ENCODE data around the gene MADCAM1.
A peak's percentile ranks its signal among the peaks of the same experiment; 100 is the strongest.

MADCAM1 gene

GRCh38 chr19:498511-498891 lies 2.2 kb downstream of the MADCAM1 start:
- 43% methylated on average over 14 of the region's 26 CpGs for WGBS
- no peak for DNase-seq

GRCh38 chr19:498977-499623 lies 2.8 kb downstream of the MADCAM1 start:
- H3K23ac ChIP-seq (ENCODE audit: low read length in 2 of 2): no peak overlapping the region
- H2BK5ac ChIP-seq (ENCODE audit: low read depth, low read length, poor library complexity, severe bottlenecking): no peak overlapping the region
- no peak overlapping the region for H3K4me3 ChIP-seq (ENCODE audit: insufficient read depth in 1 of 2, low read depth in 1 of 2, low read length in 2 of 2)
- no peak overlapping the region for H3K9ac ChIP-seq (ENCODE audit: low read length)
- H4K8ac ChIP-seq (ENCODE audit: low read length): no peak overlapping the region
- no peak overlapping the region for H3K18ac ChIP-seq (ENCODE audit: low read depth in 1 of 2, low read length in 2 of 2)
- H3K27me3 ChIP-seq (ENCODE audit: control insufficient read depth in 1 of 2, insufficient read depth in 1 of 2, low read length in 2 of 2): peaks cover 18 to 24% of the 10 kb centered on the region in 2 experiments
- H3K9me3 ChIP-seq (ENCODE audit: control insufficient read depth, low read length): no peaks in the 10 kb centered on the region
- H2BK15ac ChIP-seq (ENCODE audit: low read depth, poor library complexity, severe bottlenecking): no peak overlapping the region
- peaks cover 16% of the 10 kb centered on the region for H3K4me1 ChIP-seq (ENCODE audit: control insufficient read depth, insufficient read depth, low read depth, low read length)
- H2AK5ac ChIP-seq (ENCODE audit: low read length, severe bottlenecking): no peak overlapping the region
- no peak overlapping the region for H4K91ac ChIP-seq (ENCODE audit: low read length)
- H2AFZ ChIP-seq (ENCODE audit: low read depth, low read length): peak overlapping the region; percentile 62
- no peaks in the 10 kb centered on the region for H3K79me1 ChIP-seq (replicated peaks; ENCODE audit: low read length, poor library complexity, severe bottlenecking)
- H3K36me3 ChIP-seq (ENCODE audit: control insufficient read depth in 1 of 2, insufficient read depth in 2 of 2, low read depth in 1 of 2, low read length in 2 of 2): peaks cover 0 to 3% of the 10 kb centered on the region in 2 experiments
- peak overlapping the region in 1 of 2 experiments; percentile 1 for H2BK12ac ChIP-seq (ENCODE audit: low read length in 2 of 2)
- no peak overlapping the region for H3K4me2 ChIP-seq (ENCODE audit: low read length, poor library complexity, severe bottlenecking)
- no peak overlapping the region for H3K4ac ChIP-seq (ENCODE audit: low read depth in 1 of 2, low read length in 2 of 2)
- H3K27ac ChIP-seq (ENCODE audit: low read length, poor library complexity, severe bottlenecking): no peak overlapping the region
- no peak overlapping the region for H3K14ac ChIP-seq (ENCODE audit: low read length in 2 of 2)
- 83% methylated on average over 31 of the region's 31 CpGs for WGBS
- no peak for DNase-seq
- no peak overlapping the region for H2BK120ac ChIP-seq (ENCODE audit: low read depth, low read length)

More at GRCh38 chr19:498511-498891, 2.2 kb downstream of the MADCAM1 start:
- Histone ChIP-seq H3K4me2 (ENCODE audit: low read length, poor library complexity, severe bottlenecking) (no peak overlapping the region), H3K27me3 (ENCODE audit: control insufficient read depth in 1 of 2, insufficient read depth in 1 of 2, low read length in 2 of 2) (peaks cover 18 to 24% of the 10 kb centered on the region in 2 experiments), H3K4me3 (ENCODE audit: insufficient read depth in 1 of 2, low read depth in 1 of 2, low read length in 2 of 2) (no peak overlapping the region), H3K9ac (ENCODE audit: low read length) (no peak overlapping the region), H4K8ac (ENCODE audit: low read length) (no peak overlapping the region), H2AK5ac (ENCODE audit: low read length, severe bottlenecking) (no peak overlapping the region), H3K79me1 (replicated peaks; ENCODE audit: low read length, poor library complexity, severe bottlenecking) (no peaks in the 10 kb centered on the region), H2BK15ac (ENCODE audit: low read depth, poor library complexity, severe bottlenecking) (no peak overlapping the region), H3K9me3 (ENCODE audit: control insufficient read depth, low read length) (no peaks in the 10 kb centered on the region), H3K23ac (ENCODE audit: low read length in 2 of 2) (no peak overlapping the region), H3K4ac (ENCODE audit: low read depth in 1 of 2, low read length in 2 of 2) (no peak overlapping the region), H3K4me1 (ENCODE audit: control insufficient read depth, insufficient read depth, low read depth, low read length) (peaks cover 16% of the 10 kb centered on the region), H3K14ac (ENCODE audit: low read length in 2 of 2) (no peak overlapping the region), H3K36me3 (ENCODE audit: control insufficient read depth in 1 of 2, insufficient read depth in 2 of 2, low read depth in 1 of 2, low read length in 2 of 2) (peaks cover 0 to 3% of the 10 kb centered on the region in 2 experiments), H2BK120ac (ENCODE audit: low read depth, low read length) (no peak overlapping the region), H3K18ac (ENCODE audit: low read depth in 1 of 2, low read length in 2 of 2) (no peak overlapping the region), H4K91ac (ENCODE audit: low read length) (no peak overlapping the region), H3K27ac (ENCODE audit: low read length, poor library complexity, severe bottlenecking) (no peak overlapping the region), H2BK12ac (ENCODE audit: low read length in 2 of 2) (no peak overlapping the region), H2AFZ (ENCODE audit: low read depth, low read length) (no peak overlapping the region), H2BK5ac (ENCODE audit: low read depth, low read length, poor library complexity, severe bottlenecking) (no peak overlapping the region)

- Histone ChIP-seq H3K4me2 (ENCODE audit: low read length, poor library complexity, severe bottlenecking) (no peak overlapping the region), H3K4me3 (ENCODE audit: insufficient read depth in 1 of 2, low read depth in 1 of 2, low read length in 2 of 2) (no peak overlapping the region), H3K36me3 (ENCODE audit: control insufficient read depth in 1 of 2, insufficient read depth in 2 of 2, low read depth in 1 of 2, low read length in 2 of 2) (peaks cover 0 to 6% of the 10 kb centered on the region in 2 experiments), H2BK15ac (ENCODE audit: low read depth, poor library complexity, severe bottlenecking) (no peak overlapping the region), H3K27me3 (ENCODE audit: control insufficient read depth in 1 of 2, insufficient read depth in 1 of 2, low read length in 2 of 2) (peaks cover 17 to 18% of the 10 kb centered on the region in 2 experiments), H2BK120ac (ENCODE audit: low read depth, low read length) (no peak overlapping the region), H2AFZ (ENCODE audit: low read depth, low read length) (no peak overlapping the region), H2AK5ac (ENCODE audit: low read length, severe bottlenecking) (no peak overlapping the region), H3K27ac (ENCODE audit: low read length, poor library complexity, severe bottlenecking) (no peak overlapping the region), H3K4me1 (ENCODE audit: control insufficient read depth, insufficient read depth, low read depth, low read length) (peaks cover 19% of the 10 kb centered on the region), H3K9me3 (ENCODE audit: control insufficient read depth, low read length) (no peaks in the 10 kb centered on the region), H4K91ac (ENCODE audit: low read length) (no peak overlapping the region), H3K79me1 (replicated peaks; ENCODE audit: low read length, poor library complexity, severe bottlenecking) (peaks cover 9% of the 10 kb centered on the region), H3K4ac (ENCODE audit: low read depth in 1 of 2, low read length in 2 of 2) (no peak overlapping the region), H3K23ac (ENCODE audit: low read length in 2 of 2) (no peak overlapping the region), H3K14ac (ENCODE audit: low read length in 2 of 2) (no peak overlapping the region), H2BK12ac (ENCODE audit: low read length in 2 of 2) (no peak overlapping the region), H2BK5ac (ENCODE audit: low read depth, low read length, poor library complexity, severe bottlenecking) (no peak overlapping the region), H4K8ac (ENCODE audit: low read length) (no peak overlapping the region), H3K9ac (ENCODE audit: low read length) (no peak overlapping the region), H3K18ac (ENCODE audit: low read depth in 1 of 2, low read length in 2 of 2) (no peak overlapping the region)
- 91% methylated on average over 15 of the region's 17 CpGs for WGBS
- DNase-seq: no peak
Measured at GRCh38 chr19:501646-502045, 5.4 kb downstream of the MADCAM1 start.

GRCh38 chr19:504616-505015 lies 8.3 kb downstream of the MADCAM1 start:
- no peak overlapping the region for H2BK15ac ChIP-seq (ENCODE audit: low read depth, poor library complexity, severe bottlenecking)
- H4K8ac ChIP-seq (ENCODE audit: low read length): no peak overlapping the region
- H2BK5ac ChIP-seq (ENCODE audit: low read depth, low read length, poor library complexity, severe bottlenecking): no peak overlapping the region
- H3K36me3 ChIP-seq (ENCODE audit: control insufficient read depth in 1 of 2, insufficient read depth in 2 of 2, low read depth in 1 of 2, low read length in 2 of 2): peaks cover 3 to 6% of the 10 kb centered on the region in 2 experiments
- H3K4me2 ChIP-seq (ENCODE audit: low read length, poor library complexity, severe bottlenecking): no peak overlapping the region
- H3K27ac ChIP-seq (ENCODE audit: low read length, poor library complexity, severe bottlenecking): no peak overlapping the region
- H2AFZ ChIP-seq (ENCODE audit: low read depth, low read length): no peak overlapping the region
- no peaks in the 10 kb centered on the region for H3K9me3 ChIP-seq (ENCODE audit: control insufficient read depth, low read length)
- peak overlapping the region in 1 of 2 experiments; percentile 13 for H3K4ac ChIP-seq (ENCODE audit: low read depth in 1 of 2, low read length in 2 of 2)
- H3K18ac ChIP-seq (ENCODE audit: low read depth in 1 of 2, low read length in 2 of 2): no peak overlapping the region
- H3K23ac ChIP-seq (ENCODE audit: low read length in 2 of 2): no peak overlapping the region
- H2BK120ac ChIP-seq (ENCODE audit: low read depth, low read length): no peak overlapping the region
- 89% methylated on average over 14 of the region's 14 CpGs for WGBS
- no peak overlapping the region for H2AK5ac ChIP-seq (ENCODE audit: low read length, severe bottlenecking)
- peaks cover 25% of the 10 kb centered on the region for H3K79me1 ChIP-seq (replicated peaks; ENCODE audit: low read length, poor library complexity, severe bottlenecking)
- no peak overlapping the region for H3K14ac ChIP-seq (ENCODE audit: low read length in 2 of 2)
- peaks cover 17% of the 10 kb centered on the region for H3K4me1 ChIP-seq (ENCODE audit: control insufficient read depth, insufficient read depth, low read depth, low read length)
- no peaks in the 10 kb centered on the region for H3K27me3 ChIP-seq (ENCODE audit: control insufficient read depth in 1 of 2, insufficient read depth in 1 of 2, low read length in 2 of 2)
- peak overlapping the region in 1 of 2 experiments; percentile 40 for H2BK12ac ChIP-seq (ENCODE audit: low read length in 2 of 2)
- H3K4me3 ChIP-seq (ENCODE audit: insufficient read depth in 1 of 2, low read depth in 1 of 2, low read length in 2 of 2): no peak overlapping the region
- H4K91ac ChIP-seq (ENCODE audit: low read length): peak overlapping the region; percentile 31
- H3K9ac ChIP-seq (ENCODE audit: low read length): no peak overlapping the region
- DNase-seq: no peak
